ENCODE measurements around the gene RPS3A.
"Not testable (repeated sequence)": the region's sequence is repeated elsewhere in the genome, so short reads cannot be mapped to it uniquely, and the experiment has no call there.

RPS3A gene

DNA sequence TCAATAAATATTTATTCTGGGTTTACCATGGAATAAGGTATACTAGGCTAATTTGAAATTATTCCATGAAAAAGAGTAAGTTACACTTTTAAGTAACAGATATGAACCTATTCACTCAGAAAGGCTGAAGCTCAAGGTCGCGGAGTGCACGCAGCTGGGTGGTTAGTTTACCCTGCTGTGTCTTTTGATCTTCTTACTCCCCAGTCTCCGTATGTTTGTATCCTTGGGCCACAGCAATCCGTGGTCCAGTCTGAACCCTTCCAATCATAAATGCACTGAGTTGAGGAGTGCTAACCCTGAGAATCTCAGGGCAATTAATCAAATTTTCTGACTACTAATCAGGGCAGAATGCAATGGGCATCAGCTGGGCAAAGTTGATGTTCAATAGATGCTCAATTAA is 33.9 kb downstream of the RPS3A start:
- TF ChIP-seq ZNF565 (CRISPR knock-in tag; conservative IDR thresholded peaks at IDR 0.05; ENCODE audit: low read depth) = no peak
- TF ChIP-seq, protein P1, sequence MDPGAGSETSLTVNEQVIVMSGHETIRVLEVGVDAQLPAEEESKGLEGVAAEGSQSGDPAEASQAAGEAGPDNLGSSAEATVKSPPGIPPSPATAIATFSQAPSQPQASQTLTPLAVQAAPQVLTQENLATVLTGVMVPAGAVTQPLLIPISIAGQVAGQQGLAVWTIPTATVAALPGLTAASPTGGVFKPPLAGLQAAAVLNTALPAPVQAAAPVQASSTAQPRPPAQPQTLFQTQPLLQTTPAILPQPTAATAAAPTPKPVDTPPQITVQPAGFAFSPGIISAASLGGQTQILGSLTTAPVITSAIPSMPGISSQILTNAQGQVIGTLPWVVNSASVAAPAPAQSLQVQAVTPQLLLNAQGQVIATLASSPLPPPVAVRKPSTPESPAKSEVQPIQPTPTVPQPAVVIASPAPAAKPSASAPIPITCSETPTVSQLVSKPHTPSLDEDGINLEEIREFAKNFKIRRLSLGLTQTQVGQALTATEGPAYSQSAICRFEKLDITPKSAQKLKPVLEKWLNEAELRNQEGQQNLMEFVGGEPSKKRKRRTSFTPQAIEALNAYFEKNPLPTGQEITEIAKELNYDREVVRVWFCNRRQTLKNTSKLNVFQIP (CRISPR knock-in tag; IDR thresholded peaks at IDR 0.05; ENCODE audit: borderline replicate concordance, low read depth) = no peak
- TF ChIP-seq ZNF8 (CRISPR knock-in tag; IDR thresholded peaks at IDR 0.05) = no peak
- TF ChIP-seq RARB (CRISPR knock-in tag; IDR thresholded peaks at IDR 0.05) = no peak
- TF ChIP-seq GLIS3 (CRISPR knock-in tag; IDR thresholded peaks at IDR 0.05) = no peak
- no peak for TF ChIP-seq ARNTL (CRISPR knock-in tag; IDR thresholded peaks at IDR 0.05; ENCODE audit: borderline replicate concordance, low read depth)
- no peak for TF ChIP-seq TCF4 (CRISPR knock-in tag; IDR thresholded peaks at IDR 0.05; ENCODE audit: borderline replicate concordance)
- no peak for ATAC-seq

DNA sequence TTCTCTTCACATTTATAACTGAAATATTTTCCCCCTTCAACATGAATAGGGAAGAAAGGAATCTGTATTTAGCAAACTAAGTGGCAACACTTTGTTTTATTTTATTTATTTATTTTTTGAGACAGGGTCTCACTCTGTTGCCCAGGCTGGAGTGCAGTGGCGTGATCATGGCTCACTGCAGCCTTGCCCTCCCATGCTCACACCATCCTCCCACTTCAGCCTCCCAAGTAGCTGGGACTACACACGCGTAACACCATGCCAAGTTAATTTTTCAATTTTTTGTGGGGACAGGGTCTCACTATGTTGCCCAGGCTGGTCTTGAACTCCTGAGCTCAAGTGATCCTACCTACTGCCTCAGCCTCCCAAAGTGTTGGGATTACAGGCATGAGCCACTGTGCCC is 36.6 kb downstream of the RPS3A start:
- not testable (repeated sequence) for ATAC-seq

DNA sequence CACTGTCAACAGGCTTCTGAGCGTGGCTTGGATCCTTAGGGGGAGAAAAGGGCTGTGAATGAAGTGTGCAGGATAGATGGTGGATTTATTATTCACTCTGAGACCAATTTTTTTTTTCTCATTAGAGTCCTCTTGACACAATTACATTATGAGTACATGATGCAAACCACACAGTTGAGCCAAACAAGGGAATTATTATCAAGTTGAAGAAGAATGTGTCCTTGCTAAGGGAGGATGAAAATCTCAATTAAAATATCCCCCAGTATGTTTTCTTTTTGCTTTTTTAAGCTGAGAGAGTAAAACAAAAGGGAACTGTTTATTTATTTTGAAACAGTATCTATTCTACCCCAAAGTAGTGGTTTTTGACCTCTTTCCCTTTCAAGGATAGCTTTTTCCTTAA is 40.4 kb downstream of the RPS3A start:
- no peak for ATAC-seq
- no peak for TF ChIP-seq CSDC2 (CRISPR knock-in tag; IDR thresholded peaks at IDR 0.05)
- TF ChIP-seq BACH2 (CRISPR knock-in tag; IDR thresholded peaks at IDR 0.05; ENCODE audit: borderline replicate concordance) = no peak
- TF ChIP-seq ARNTL (CRISPR knock-in tag; IDR thresholded peaks at IDR 0.05; ENCODE audit: borderline replicate concordance, low read depth) = no peak
- TF ChIP-seq, protein P2, sequence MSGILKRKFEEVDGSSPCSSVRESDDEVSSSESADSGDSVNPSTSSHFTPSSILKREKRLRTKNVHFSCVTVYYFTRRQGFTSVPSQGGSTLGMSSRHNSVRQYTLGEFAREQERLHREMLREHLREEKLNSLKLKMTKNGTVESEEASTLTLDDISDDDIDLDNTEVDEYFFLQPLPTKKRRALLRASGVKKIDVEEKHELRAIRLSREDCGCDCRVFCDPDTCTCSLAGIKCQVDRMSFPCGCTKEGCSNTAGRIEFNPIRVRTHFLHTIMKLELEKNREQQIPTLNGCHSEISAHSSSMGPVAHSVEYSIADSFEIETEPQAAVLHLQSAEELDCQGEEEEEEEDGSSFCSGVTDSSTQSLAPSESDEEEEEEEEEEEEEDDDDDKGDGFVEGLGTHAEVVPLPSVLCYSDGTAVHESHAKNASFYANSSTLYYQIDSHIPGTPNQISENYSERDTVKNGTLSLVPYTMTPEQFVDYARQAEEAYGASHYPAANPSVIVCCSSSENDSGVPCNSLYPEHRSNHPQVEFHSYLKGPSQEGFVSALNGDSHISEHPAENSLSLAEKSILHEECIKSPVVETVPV (CRISPR knock-in tag; IDR thresholded peaks at IDR 0.05) = no peak
- no peak for TF ChIP-seq ZFP30 (CRISPR knock-in tag; IDR thresholded peaks at IDR 0.05)
- TF ChIP-seq, protein P1 (CRISPR knock-in tag; IDR thresholded peaks at IDR 0.05; ENCODE audit: borderline replicate concordance, low read depth) = no peak
- TF ChIP-seq ESRRG (CRISPR knock-in tag; IDR thresholded peaks at IDR 0.05) = no peak
- TF ChIP-seq TCF4 (CRISPR knock-in tag; IDR thresholded peaks at IDR 0.05; ENCODE audit: borderline replicate concordance) = no peak
- TF ChIP-seq ZNF8 (CRISPR knock-in tag; IDR thresholded peaks at IDR 0.05) = no peak
- TF ChIP-seq, protein P3, sequence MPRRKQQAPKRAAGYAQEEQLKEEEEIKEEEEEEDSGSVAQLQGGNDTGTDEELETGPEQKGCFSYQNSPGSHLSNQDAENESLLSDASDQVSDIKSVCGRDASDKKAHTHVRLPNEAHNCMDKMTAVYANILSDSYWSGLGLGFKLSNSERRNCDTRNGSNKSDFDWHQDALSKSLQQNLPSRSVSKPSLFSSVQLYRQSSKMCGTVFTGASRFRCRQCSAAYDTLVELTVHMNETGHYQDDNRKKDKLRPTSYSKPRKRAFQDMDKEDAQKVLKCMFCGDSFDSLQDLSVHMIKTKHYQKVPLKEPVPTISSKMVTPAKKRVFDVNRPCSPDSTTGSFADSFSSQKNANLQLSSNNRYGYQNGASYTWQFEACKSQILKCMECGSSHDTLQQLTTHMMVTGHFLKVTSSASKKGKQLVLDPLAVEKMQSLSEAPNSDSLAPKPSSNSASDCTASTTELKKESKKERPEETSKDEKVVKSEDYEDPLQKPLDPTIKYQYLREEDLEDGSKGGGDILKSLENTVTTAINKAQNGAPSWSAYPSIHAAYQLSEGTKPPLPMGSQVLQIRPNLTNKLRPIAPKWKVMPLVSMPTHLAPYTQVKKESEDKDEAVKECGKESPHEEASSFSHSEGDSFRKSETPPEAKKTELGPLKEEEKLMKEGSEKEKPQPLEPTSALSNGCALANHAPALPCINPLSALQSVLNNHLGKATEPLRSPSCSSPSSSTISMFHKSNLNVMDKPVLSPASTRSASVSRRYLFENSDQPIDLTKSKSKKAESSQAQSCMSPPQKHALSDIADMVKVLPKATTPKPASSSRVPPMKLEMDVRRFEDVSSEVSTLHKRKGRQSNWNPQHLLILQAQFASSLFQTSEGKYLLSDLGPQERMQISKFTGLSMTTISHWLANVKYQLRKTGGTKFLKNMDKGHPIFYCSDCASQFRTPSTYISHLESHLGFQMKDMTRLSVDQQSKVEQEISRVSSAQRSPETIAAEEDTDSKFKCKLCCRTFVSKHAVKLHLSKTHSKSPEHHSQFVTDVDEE (CRISPR knock-in tag; IDR thresholded peaks at IDR 0.05) = no peak

DNA sequence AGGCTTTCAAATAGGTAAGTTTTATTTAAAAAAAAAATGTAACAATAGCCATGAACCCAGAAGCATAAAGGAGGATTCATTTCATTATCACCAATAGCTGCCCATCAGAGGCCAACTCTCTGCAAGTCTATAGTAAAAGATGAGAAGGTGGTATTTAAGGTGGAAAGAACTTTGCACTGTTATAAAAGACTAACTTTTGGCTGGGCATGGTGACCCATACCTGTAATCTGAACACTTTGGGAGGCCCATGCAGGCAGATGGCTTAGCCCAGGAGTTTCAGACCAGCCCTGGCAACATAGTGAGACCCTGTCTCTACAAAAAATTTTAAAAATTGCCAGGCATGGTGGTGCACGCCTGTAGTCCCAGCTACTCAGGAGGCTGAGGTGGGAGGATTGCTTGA is 43.3 kb downstream of the RPS3A start:
- ATAC-seq = no peak
- no peak for TF ChIP-seq ZNF8 (CRISPR knock-in tag; IDR thresholded peaks at IDR 0.05)
- no peak for TF ChIP-seq TCF4 (CRISPR knock-in tag; IDR thresholded peaks at IDR 0.05; ENCODE audit: borderline replicate concordance)
- TF ChIP-seq ARNTL (CRISPR knock-in tag; IDR thresholded peaks at IDR 0.05; ENCODE audit: borderline replicate concordance, low read depth) = no peak
- TF ChIP-seq, protein P4, sequence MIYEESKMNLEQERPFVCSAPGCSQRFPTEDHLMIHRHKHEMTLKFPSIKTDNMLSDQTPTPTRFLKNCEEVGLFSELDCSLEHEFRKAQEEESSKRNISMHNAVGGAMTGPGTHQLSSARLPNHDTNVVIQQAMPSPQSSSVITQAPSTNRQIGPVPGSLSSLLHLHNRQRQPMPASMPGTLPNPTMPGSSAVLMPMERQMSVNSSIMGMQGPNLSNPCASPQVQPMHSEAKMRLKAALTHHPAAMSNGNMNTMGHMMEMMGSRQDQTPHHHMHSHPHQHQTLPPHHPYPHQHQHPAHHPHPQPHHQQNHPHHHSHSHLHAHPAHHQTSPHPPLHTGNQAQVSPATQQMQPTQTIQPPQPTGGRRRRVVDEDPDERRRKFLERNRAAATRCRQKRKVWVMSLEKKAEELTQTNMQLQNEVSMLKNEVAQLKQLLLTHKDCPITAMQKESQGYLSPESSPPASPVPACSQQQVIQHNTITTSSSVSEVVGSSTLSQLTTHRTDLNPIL (CRISPR knock-in tag; IDR thresholded peaks at IDR 0.05; ENCODE audit: low read depth) = no peak
- TF ChIP-seq GLIS3 (CRISPR knock-in tag; IDR thresholded peaks at IDR 0.05) = no peak
- TF ChIP-seq, protein P3 (CRISPR knock-in tag; IDR thresholded peaks at IDR 0.05) = no peak
- TF ChIP-seq, protein P5, sequence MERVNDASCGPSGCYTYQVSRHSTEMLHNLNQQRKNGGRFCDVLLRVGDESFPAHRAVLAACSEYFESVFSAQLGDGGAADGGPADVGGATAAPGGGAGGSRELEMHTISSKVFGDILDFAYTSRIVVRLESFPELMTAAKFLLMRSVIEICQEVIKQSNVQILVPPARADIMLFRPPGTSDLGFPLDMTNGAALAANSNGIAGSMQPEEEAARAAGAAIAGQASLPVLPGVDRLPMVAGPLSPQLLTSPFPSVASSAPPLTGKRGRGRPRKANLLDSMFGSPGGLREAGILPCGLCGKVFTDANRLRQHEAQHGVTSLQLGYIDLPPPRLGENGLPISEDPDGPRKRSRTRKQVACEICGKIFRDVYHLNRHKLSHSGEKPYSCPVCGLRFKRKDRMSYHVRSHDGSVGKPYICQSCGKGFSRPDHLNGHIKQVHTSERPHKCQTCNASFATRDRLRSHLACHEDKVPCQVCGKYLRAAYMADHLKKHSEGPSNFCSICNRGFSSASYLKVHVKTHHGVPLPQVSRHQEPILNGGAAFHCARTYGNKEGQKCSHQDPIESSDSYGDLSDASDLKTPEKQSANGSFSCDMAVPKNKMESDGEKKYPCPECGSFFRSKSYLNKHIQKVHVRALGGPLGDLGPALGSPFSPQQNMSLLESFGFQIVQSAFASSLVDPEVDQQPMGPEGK (CRISPR knock-in tag; IDR thresholded peaks at IDR 0.05; ENCODE audit: borderline replicate concordance) = no peak
- TF ChIP-seq RARB (CRISPR knock-in tag; IDR thresholded peaks at IDR 0.05) = no peak
- TF ChIP-seq ZNF70 (CRISPR knock-in tag; IDR thresholded peaks at IDR 0.05) = no peak
- TF ChIP-seq, protein P2 (CRISPR knock-in tag; IDR thresholded peaks at IDR 0.05) = no peak
- no peak for TF ChIP-seq SNAI2 (CRISPR knock-in tag; IDR thresholded peaks at IDR 0.05)
